H1 (cell line): ENCODE results near the gene CDK19. TPM values are rescaled to one million over a fixed set of nuclear protein-coding genes. Genes with fewer than 3 reads are reported as not detected.

Experiments used
- CTCF ChIP-seq, 3 experiments: IDR thresholded peaks; 1 replicate in 2 of 3; 2 replicates in 1 of 3; pipeline versions ENCODE4 v1.5.1 to v1.6.1; 2011; ENCODE audit warnings: low read length in 3 of 3, mild to moderate bottlenecking in 3 of 3, inconsistent platforms in 2 of 3, low read depth in 1 of 3, moderate library complexity in 1 of 3; ENCODE audit not compliant: insufficient read depth in 1 of 3; ENCODE audit errors: control extremely low read depth in 1 of 3
- RXRA ChIP-seq: IDR thresholded peaks from 2 replicates; pipeline ENCODE4 v1.6.1; 2011; ENCODE audit warnings: low read depth, mild to moderate bottlenecking, low read length, moderate library complexity; ENCODE audit not compliant: insufficient read depth
- SP2 ChIP-seq: IDR thresholded peaks from 2 replicates; pipeline ENCODE4 v1.6.1; 2012; ENCODE audit warnings: mild to moderate bottlenecking, low read length, inconsistent platforms
- polyA plus RNA-seq, 7 experiments: library from polyadenylated mRNA; depleted of rRNA in 3 of 7; stranded (reverse) in 5 of 7; unstranded in 2 of 7; fragments of >200 nt in 5 of 7; fragments of 200-250 nt in 2 of 7; gene quantifications; 1 replicate in 5 of 7; 2 replicates in 1 of 7; 4 replicates in 1 of 7; pipeline versions ENCODE4 v1.2.1 to v1.2.3, GENCODE V29; 2011 to 2013; ENCODE audit warnings: missing spikeins in 2 of 7, mixed read lengths in 2 of 7
- total RNA-seq: library from RNA; stranded (reverse); fragmentation: NEBNext Ultra II Directional; extraction: Animal tissue kit (Norgen Biotek cat#: 25700); gene quantifications from 2 replicates; pipeline ENCODE4 v1.2.1, GENCODE V29; 2021

CDK19 gene
- total and polyA plus RNA-seq, 2 of the 8 experiments (the other 6 are each of a cell fraction or from before 2014, with no cell fraction given), result 4.9 to 12.6 TPM

GRCh38 chr6:110567957-110568696, 247.1 kb downstream of the CDK19 start (continued):
- TF ChIP-seq CTCF (IDR thresholded peaks at IDR 0.05; ENCODE audit: control extremely low read depth in 1 of 3, insufficient read depth in 1 of 3, low read depth in 1 of 3, low read length in 3 of 3) (no peak), RXRA (no peak), SP2 (no peak)
- TF ChIP-seq, all 59 proteins: peak for 0
